Measurements from ENCODE around the gene JMJD6. TPM values are rescaled to one million over a fixed set of nuclear protein-coding genes. Genes with fewer than 3 reads are reported as not detected.

JMJD6 gene
- total and polyA plus RNA-seq, 9 of the 15 experiments (the other 6 are each of a cell fraction or from before 2014, with no cell fraction given) = 2.5 to 52.3 (median 36.3) TPM

DNA sequence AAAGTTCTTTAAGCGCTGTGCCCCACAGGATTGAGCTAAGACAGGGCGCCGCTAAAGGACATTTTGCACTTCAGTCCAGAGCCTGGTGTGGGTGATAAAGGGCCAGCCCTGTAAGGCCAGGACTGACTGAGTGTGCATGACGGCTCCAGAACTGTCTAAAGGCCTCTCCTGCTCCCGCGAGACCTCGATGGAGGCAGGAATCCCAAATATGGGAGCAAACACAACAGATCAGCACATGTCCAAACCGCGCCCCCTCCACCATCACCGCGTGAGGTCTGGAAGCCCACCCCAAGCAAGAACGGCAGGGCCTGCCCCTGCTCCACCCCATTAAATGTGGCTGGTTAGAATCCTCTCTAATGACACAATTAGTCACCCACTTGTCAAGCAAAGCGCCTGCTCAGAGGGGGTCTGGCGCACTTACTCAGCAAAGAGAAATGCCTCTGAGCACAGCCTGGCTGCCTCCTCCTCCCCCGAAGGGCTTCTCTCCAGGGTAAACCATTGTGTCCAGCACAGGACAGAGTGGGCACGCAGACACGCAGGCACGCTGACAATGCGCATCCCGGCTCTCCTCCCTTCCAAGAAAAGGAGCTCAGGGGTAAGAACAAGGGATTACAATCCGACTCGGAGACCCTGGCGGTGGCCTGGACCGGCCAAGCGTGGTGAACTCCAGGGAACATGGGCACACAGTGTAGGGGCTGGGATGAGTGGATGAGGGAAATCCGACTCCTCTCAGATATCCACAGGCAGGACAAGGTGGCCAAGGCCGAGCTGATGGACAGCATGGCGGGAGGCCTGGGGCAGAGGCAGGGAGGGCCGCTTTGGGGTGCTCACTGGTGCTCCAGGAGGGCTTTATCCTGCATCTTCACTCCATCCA lies 17.1 kb downstream of the JMJD6 start:
- in situ Hi-C loops (cut with MboI) = no loop called here
- peaks cover 25 to 35% of the 10 kb centered on the region in 2 experiments; a peak in 4 of 5 replicates for H3K4me1 ChIP-seq (replicated peaks in 1 of 2; ENCODE audit: control insufficient read depth in 2 of 2, insufficient read depth in 2 of 2, low read length in 2 of 2)
- 60% methylated on average over 29 of the region's 29 CpGs for WGBS (ENCODE audit: insufficient coverage, low coverage, missing lambda C conversion rate)
- H2AFZ ChIP-seq (ENCODE audit: low read depth, low read length) = peak overlapping the region; percentile 73; the same call in 1 of the 2 replicates
- TSS peak; percentile 42 for BruUV-seq (replicated peaks)
- H3K9me1 ChIP-seq (ENCODE audit: control insufficient read depth, insufficient read depth, low read length) = no peaks in the 10 kb centered on the region
- peak in 2 of 4 experiments; percentile 51 to 55 for DNase-seq (ENCODE audit: extremely low read depth in 1 of 4, low spot score in 3 of 4)
- H3K9ac ChIP-seq (ENCODE audit: insufficient read depth in 1 of 2, low read depth in 2 of 2, low read length in 2 of 2) = peak overlapping the region; percentile 27 to 73; a peak in 2 of 4 replicates
- H3K4me3 ChIP-seq = peak overlapping the region; percentile 42; the same call in 1 of the 2 replicates
- H3K9me3 ChIP-seq (replicated peaks; ENCODE audit: control insufficient read depth, insufficient read depth, low read depth, low read length) = no peaks in the 10 kb centered on the region
- POLR2A ChIA-PET = interaction anchor here (0.6 to 2.8 kb wide), 8 partner anchors 8 to 408 kb away, joined by 3 to 19 read pairs (median 6); no protein-coding TSS in a partner anchor
- no peak overlapping the region for H3K27ac ChIP-seq (ENCODE audit: extremely low read depth, low read depth, low read length)
- intact Hi-C loops (cut with micrococcal nuclease) = no loop called here
- ATAC-seq = peak; percentile 49
- peaks cover 17% of the 10 kb centered on the region; the same call in 2 of the 3 replicates for H3K36me3 ChIP-seq (ENCODE audit: control insufficient read depth, insufficient read depth, low read length)
- FAIRE-seq = peak; percentile 74
- H3K79me2 ChIP-seq (ENCODE audit: control insufficient read depth, insufficient read depth, low read length) = no peaks in the 10 kb centered on the region
- no peaks in the 10 kb centered on the region for H3K27me3 ChIP-seq (ENCODE audit: control insufficient read depth in 2 of 2, insufficient read depth in 2 of 2, low read length in 2 of 2)
- CTCF ChIA-PET (ENCODE audit: low intra/inter-chr PET ratio) = no interaction called here
- H4K20me1 ChIP-seq (replicated peaks; ENCODE audit: control insufficient read depth, insufficient read depth, low read length) = peaks cover 5% of the 10 kb centered on the region; the same call in 1 of the 2 replicates
- peak overlapping the region; percentile 76 for H3K4me2 ChIP-seq (ENCODE audit: insufficient read depth, low read length)
- no peak for TF ChIP-seq BMI1 (IDR thresholded peaks at IDR 0.05; ENCODE audit: low read length)
- TF ChIP-seq CBFA2T3 (IDR thresholded peaks at IDR 0.05) = peak; percentile 6; the same call in 1 of the 2 replicates
- 0 out of 2 replicates have a peak, but pooled peaks have one; percentile 19 for TF ChIP-seq ZNF121 (CRISPR knock-in tag; conservative IDR thresholded peaks at IDR 0.05)
- TF ChIP-seq NRF1 (conservative IDR thresholded peaks at IDR 0.05 in 1 of 2, IDR thresholded peaks at IDR 0.05 in 1 of 2) = peak; percentile 60 to 70
- TF ChIP-seq ZNF197 (CRISPR knock-in tag; IDR thresholded peaks at IDR 0.05; ENCODE audit: low read depth) = no peak
- TF ChIP-seq EP300 (IDR thresholded peaks at IDR 0.05; ENCODE audit: low read length) = no peak
- no peak for TF ChIP-seq MAFF (IDR thresholded peaks at IDR 0.05; ENCODE audit: low read length)
- TF ChIP-seq ZNF431 (CRISPR knock-in tag; IDR thresholded peaks at IDR 0.05) = no peak
- 0 out of 2 replicates have a peak, but pooled peaks have one; percentile 3 for TF ChIP-seq ZFX (CRISPR knock-in tag; IDR thresholded peaks at IDR 0.05)
- TF ChIP-seq SMAD4 (CRISPR knock-in tag; conservative IDR thresholded peaks at IDR 0.05) = no peak
- TF ChIP-seq CHD2 (IDR thresholded peaks at IDR 0.05; ENCODE audit: low read depth, low read length) = peak; percentile 49; the same call in 1 of the 2 replicates
- no peak for TF ChIP-seq POLR2G (IDR thresholded peaks at IDR 0.05; ENCODE audit: low read depth, low read length)
- TF ChIP-seq, protein P1, sequence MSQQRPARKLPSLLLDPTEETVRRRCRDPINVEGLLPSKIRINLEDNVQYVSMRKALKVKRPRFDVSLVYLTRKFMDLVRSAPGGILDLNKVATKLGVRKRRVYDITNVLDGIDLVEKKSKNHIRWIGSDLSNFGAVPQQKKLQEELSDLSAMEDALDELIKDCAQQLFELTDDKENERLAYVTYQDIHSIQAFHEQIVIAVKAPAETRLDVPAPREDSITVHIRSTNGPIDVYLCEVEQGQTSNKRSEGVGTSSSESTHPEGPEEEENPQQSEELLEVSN (IDR thresholded peaks at IDR 0.05; ENCODE audit: borderline replicate concordance in 1 of 2, extremely low read depth in 1 of 2, insufficient read depth in 1 of 2, insufficient read length in 1 of 2, low read depth in 1 of 2, low read length in 1 of 2, poor library complexity in 1 of 2, severe bottlenecking in 1 of 2) = peak in 1 of 2 experiments; percentile 23
- no peak for TF ChIP-seq GTF2A2 (tag; IDR thresholded peaks at IDR 0.05)
- TF ChIP-seq DACH1 (IDR thresholded peaks at IDR 0.05; ENCODE audit: partially characterized antibody) = no peak
